GM18508 (cell line): ENCODE data around the gene DENND5B.
"Not testable (repeated sequence)": the region's sequence is repeated elsewhere in the genome, so short reads cannot be mapped to it uniquely, and the experiment has no call there.

Experiments used
- ATAC-seq: cut with Tn5 transposase; IDR thresholded peaks from one replicate; pipeline ENCODE4 v1.9.1; 2021; ENCODE audit warnings: moderate number of reproducible peaks; ENCODE audit not compliant: insufficient read depth, unreplicated experiment

The DENND5B gene

DNA sequence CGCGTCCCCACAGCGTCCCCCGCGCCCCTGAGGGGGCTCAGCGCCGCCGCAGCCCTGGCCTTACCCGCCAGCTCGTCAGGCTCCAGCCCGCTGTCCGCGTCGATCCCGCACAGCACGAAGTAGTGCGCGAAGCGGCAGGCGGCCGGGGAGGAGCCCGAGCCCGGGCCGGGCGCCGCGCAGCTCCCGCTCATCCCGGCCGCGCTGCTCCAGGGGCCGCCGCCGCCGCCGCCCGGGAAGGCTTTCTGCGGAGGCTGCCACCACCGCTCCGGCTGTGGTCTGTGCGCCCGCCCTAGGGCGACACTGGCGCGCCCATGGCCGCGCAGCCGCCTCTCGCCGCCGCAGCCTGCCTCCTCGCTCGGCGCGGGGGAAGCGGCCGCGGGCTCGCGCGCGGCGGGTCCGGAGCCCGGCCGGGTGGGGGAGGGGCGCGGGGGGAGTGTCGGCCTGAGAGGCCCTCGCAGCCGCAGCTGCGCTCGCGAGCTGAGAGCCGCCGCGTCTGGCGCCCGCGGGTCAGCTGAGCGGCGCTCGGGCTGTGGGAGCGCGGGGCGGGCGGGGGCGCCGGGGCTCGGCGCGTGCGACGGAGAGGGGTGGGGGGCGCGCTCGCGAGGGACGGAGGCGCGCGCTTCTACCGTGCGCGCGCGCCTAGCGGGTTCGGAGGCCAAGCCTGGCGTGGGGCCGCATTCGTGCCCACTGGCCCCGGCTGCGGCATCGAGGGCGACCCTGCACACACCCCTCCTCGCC, at the start of gene DENND5B:
DENND5B (minus strand) TSS at position 495 of the 738 bp plus-strand sequence; CDS start at position 191, 304 bp downstream.
- ATAC-seq, result no peak

DNA sequence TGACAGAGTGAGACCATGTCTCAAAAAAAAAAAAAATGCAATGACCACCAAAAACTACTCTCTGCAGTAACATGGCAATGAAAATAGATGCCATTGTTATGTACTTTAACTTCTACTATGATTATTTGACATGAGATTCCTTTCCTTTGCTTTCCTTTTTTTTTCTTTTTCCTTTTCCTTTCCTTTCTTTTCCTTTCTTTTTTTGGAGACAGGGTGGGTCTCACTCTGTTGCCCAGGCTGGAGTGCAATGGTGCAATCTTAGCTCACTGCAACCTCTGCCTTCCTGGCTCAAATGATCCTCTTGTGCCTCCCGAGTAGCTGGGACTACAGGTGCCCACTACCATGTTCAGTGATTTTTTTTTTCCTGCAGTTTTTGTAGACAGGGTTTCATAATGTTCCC, 43.7 kb upstream of the DENND5B start:
- ATAC-seq, result no peak

DNA sequence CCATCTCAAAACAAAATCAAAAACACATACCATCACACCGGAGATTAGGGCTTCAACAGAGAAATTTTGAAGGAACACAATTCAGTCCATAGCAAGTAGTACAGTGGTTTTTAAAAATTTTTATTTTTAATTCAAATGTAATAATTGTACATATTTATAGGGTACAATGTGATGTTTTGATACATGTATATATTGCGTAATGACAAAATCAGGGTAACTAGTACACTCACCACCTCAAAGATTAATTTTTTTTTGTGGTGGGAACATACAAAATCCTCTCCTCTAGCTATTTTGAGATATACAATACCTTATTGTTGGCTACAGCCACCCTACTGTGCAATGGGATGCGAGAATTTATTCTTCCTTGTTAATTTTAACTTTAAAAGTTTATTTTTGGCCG, 42.5 kb upstream of the DENND5B start:
- no peak for ATAC-seq

DNA sequence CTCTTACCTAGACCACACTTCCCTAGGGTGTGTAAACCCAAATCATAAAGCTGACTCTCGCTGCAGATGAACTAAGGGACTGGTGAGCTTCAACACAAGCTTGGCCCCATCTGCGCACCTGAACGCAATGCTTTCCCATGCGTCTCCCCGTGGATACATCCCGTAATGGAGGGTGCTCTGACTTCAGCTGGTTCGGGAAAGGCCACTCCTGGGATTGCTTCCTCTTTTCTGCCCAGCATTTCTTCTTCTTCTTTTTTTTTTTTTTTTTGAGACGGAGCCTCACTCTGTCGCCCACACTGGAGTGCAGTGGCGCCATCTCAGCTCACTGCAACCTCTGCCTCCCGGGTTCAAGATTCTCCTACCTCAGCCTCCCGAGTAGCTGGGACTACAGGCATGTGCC, 40.9 kb upstream of the DENND5B start:
- no peak for ATAC-seq

DNA sequence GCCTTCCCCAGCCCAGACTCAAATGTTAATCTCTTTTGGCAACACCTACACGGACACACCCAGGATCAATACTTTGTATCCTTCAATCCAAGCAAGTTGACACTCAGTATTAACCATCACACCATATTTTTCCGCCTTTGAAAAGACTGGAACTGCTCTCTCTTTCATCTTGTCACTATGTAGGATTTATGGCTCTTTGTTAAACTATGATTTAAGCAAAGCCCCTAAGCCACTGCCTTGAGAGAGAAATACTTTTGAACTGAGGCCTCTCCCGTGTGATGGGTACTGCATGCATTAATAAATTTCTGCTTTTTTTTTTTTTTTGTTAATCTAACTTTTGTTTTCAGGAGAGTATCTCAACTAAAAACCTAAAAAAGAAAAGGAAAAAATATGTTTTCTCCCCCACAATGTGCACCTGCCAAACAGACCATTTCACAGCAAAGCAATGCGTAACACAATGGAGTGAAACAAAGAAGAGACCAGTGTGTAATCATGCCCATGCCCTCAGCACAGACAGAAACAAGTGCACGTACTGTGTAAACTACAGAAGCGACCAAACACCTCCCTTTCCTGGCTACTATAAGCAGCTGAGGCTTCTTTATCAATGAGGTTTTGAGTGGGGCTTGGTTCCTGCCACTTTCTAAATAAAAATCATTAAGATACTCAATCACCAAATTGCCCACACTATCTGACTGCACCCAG, 40.2 kb upstream of the DENND5B start:
- ATAC-seq, result no peak

DNA sequence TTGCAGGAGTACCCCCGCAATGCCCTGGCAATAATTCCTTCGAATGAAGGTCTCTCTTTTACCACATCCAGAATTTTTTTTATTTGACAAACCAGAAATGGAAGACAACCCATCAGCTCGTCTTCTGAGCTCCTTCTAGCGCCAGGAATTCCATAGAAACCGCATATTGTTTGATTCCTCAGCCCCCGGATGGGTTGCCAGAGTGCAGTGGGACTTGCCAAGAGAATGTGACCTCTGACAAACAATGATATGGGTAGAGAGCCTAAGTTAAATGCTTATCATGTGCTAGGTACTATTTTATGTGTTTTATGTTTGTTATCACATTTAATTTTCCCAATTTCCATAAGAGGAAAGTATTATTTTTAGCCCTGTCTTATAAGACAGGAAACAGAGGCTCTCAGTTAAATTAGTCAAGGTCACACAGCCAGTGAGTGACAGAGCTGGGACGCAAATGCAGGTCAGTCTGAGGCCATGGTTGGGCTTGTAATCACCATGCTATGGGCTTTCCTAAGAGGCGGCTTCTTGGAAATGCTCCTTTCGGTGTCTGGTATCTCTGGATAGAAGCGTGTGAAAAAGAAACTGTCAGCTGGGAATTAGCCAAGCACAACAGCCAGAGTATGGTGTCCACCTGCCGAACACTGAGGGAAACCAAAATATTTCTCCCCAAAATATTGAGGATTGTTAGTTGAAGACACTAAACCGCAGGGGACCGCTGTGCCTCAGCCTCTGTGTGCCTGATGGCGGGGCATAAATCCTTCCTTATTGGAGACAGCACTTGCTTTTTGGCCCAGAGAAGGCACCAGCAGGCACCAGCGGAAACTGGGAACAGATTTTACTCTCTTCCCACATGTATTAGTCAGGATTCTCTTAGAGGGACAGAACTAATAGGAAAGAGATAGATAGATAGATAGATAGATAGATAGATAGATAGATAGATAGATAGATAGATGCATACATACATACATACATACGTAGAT, 39.1 kb upstream of the DENND5B start:
- ATAC-seq, result no peak

DNA sequence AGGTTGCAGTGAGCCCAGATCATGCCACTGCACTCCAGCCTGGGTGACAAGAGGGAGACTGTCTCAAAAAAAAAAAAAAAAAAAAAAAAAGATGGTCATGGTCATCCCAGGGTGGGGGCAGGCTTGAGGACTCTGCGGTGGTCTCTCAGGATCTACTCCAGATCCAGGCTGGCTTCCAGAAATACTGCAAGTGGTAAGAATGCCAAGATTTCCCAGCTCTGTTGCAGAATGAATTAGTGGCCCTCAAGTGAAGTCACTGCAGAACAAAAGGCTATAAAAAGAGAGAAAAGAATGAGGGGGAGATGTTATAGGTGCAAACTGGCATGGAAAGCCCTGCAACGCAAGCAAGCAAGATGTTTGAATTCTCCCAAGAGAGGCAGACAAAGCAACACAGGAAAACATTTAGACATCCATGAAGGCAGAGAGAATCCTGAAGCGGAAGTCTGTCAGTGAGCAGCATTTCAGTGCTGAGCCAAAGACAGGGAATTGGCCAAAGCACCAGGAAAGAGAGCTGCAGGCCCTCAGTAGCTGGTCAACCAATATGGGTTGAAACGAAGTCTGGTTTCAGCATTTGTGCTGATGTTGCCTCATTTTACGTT, 36.6 kb upstream of the DENND5B start:
- ATAC-seq, result no peak

DNA sequence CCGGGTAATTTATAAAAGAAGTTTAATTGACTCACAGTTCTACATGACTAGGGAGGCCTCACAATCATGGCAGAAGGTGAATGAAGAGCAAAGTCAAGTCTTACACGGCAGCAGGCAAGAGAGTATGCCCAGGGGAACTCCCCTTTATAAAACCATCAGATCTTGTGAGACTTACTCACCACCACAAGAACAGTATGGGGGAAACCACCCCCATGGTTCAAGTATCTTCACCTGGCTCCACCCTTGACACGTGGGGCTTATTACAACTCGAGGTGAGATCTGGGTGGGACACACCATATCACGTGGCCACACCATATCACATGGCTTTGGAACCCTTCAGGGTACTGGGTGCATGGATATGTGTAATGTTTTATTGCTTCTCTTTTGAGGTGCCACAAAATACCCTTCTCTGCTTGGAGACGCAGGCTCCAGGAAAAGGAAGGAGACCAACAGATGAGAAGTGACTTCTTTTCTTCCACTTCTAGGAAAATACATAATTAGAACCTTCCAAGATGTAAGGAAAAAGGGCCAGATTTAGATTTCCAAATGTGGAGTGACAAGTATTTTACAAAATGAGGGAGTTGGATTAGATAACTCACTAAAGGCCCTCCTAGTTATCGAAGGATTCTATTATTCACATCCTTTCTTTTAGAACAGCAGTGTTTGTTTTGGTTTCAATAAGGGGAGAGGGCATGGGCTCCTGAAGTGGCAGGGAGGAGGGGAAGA, 35.5 kb upstream of the DENND5B start:
- no peak for ATAC-seq

DNA sequence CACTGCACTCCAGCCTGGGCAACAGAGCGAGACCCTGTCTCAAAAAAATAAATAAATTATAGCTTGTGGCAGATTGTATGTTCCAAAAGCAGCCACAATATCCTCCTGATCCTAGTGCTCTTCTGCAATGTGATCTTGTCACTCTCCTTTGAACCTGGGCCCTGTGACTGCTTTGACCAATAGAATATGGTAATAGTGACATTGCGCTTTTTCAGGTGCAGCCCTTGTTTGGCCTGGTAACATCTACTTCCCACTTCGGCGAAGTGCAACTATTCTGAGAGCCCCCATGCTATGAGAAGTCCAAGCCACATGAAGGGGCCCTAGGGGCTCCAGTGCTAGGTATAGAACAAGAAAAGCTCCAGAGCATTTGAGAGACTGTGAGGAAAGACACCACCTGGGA, 31.1 kb upstream of the DENND5B start:
- ATAC-seq, result no peak

DNA sequence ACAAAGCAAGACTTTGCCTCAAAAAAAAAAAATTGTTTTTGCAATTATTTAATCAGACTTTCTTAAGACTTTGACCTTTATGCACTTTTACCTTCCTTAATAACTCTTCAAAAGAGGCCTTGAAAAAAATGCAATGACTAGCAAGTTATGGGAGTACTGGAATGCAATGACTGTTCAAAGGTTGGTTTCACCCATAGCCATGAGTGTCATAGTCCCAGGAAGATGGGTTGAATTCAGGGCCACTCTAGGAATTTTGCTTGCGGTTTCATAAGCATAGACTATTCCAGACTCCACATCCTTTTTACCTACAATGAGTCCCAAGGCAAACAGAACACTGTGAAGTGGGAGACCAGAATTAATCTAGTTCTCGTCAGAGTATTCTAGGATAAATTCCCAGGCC, 29.4 kb upstream of the DENND5B start:
- no peak for ATAC-seq

DNA sequence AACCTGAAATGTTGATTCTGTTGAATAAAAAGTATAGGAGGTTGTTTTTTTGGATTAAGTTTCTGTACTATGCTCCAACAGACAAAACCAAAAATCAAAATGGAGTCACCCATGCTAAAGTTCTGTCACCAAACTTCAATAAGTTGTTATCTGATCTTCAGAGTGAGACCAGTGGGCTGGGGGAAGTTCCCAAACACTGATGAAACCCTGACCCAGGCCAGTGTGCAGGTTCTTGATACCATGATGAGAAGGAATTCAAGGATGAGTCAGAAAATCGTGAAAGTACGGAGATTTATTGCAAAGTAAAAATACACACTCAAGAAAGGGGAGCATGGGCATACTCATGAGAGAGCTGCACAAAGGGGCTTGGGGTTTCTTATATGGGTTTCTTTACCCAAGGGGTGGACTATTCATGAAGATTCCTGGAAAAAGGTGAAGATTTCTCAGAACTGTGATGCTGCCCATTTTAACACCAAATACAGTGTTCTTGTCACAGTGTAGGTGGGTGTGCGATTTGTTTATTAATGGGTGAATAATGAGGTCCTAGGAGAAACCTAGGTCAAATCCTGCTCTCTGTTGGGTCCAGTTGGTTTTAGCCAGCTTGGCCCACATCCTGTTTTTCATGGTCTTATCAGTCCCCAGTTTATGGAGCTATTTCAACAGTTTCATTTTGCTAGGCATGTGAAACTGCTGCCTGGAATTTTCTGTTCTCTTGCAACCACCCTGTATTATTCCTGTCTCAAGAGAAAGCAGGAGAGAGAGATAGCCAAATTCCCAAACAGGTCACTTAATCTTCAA, 27.5 kb upstream of the DENND5B start:
- ATAC-seq, result no peak

DNA sequence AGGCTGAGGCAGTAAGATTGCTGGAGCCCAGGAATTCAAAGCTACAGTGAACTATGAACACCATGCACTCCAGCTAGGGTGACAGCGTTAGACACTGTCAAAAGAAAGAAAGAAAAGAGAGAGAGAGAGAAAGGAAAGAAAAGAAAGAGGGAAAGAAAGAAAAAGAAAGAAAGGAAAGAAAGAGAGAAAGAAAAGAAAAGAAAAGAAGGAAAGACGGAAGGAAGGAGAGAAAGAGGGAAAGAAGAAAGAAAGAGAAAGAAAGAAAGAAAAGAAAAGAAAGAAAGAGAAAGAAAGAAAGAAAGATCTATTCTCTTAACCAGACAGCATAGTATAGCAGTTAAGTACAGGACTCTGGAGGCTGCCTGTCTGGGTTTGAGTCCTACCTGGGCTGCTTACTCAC, 21.9 kb upstream of the DENND5B start:
- ATAC-seq, result no peak

DNA sequence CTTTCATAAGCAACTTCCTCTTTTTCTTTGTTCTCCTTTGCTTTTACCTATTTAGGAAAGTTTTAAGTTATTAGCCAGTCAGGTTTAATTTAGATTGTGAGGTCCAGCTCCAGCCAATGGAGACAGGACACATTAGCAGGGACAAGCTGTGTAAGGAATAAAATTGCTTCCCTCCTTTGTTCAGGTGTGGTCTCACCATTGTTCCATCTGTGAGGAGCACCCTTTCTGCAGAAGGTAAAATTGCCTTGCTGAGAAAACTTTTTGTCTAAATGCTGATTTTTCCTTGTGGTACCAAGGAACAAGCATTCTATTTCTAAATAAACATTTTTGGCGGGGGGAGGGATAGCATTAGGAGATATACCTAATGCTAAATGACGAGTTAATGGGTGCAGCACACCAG, 17.4 kb upstream of the DENND5B start:
- not testable (repeated sequence) for ATAC-seq

DNA sequence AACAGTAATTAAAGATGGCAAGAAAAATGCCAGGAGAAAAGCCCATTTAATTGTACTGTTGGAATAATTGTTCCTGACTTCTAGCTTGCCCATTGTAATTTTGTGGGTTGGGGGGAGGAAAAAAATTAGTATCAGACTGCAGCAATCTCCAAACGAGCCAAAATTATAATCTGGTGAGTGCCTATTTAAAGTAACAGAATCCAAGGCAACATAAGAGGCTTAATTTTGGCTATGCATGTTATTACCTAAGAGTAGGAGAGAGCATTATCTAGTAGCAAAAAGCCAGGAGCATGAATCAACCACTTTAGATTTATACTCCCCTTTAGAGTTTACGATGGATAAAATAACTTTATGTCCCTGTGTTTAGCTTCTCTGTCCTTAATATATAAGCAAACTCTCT, 14.6 kb upstream of the DENND5B start:
- ATAC-seq, result no peak

DNA sequence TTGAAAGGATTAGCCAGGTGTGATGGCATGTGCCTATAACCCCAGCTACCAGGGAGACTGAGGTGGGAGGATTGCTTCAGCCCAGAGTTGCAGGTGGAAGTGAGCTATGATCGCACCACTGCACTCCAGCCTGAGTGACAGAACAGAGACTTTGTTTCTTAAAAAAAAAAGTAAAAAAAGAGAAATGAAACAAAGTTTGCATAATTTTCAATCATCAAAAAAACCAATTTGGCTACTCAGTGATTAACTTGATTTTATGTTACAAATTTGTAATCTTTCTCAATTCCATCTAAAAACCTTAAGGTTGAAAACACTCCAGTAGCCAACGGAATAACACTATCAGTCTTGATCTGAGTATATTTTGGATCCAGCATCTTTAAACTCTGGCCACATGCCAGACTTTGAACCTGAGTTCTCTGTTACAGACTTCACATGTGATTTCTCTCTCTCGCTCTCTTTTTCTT, 12.6 kb upstream of the DENND5B start:
- peak; percentile 82 for ATAC-seq

DNA sequence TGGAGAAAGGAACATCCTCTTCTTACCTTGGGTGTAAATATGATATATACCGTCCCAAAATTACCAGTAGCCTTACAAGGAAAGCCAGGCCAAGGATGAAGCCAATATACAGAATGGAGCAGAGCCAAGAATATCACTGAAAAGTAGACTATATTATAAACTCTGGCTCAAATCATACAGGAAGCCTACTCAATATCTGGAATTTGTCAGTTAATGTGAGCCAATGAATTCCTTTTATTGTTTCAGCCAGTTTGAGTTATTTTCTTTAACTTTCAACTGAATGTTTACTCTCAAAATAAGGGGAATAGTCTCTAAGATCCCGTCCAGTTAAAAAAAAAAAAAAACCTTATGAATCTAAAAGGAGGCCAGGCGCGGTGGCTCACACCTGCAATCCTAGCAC, 9.8 kb upstream of the DENND5B start:
- no peak for ATAC-seq

DNA sequence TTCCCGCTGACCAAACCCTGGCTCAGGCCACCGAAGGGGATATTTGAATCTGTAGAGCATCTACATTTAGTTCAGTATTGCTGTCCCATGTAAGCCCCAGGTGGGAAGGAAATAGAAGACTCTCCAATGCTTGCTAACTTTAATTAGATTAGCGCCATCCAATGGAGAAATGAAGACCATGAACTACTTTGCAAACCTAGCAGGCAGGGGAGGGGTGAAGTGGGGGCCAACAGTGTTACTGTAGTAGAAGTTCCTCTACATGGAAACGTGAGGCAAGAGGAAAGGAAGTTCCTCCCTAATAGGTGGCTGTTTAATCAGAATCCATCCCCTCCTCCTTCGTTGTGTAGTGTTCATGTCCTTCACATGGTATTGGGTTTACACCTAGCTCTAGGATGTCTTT, 9.3 kb upstream of the DENND5B start:
- ATAC-seq, result no peak

DNA sequence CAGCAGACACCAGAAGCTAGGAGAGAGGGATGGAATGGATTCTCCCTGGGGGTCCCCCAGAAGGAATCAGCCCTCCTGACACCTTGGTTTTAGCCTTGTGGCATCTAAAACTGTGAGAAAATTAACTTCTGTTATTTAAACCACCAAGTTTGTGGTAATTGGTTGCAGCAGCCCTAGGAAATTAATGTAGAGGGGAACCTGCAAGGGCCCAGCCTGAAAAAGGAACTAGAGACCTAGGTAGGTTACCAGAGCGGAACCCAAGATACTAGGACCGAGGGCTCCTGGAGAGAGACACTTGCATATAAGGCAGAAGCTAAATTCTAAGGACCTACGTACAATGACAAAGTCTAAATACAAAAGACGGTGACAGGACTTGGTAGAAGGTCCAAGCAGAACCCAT, 8.1 kb upstream of the DENND5B start:
- ATAC-seq, result no peak

DNA sequence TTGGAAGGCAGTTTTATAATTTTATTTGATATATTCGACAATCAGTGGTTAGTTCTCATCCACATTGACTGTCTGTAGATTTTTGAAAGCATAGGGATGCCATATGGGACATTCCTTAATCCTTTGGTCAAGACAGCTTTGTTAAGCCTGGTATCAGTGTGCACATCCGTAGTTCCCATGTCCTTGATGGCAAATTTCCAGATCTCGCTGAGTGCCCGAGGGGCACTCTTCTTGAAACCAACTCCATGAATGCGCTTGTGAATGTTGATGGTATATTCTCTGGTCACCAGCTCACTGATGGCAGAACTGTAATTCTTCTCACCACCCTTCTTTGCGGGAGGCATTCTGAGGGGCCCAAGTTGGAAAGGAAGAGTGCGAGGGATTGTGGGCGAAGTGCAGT, 6.1 kb upstream of the DENND5B start:
- no peak for ATAC-seq
